ENCODE measurements around the gene KLHL25. TPM values are rescaled to one million over a fixed set of nuclear protein-coding genes. Genes with fewer than 3 reads are reported as not detected.

Gene KLHL25
- total RNA-seq, 1 donor from 2014 or later: 4.7 TPM

- Histone ChIP-seq H3K27ac (no peak overlapping the region), H3K4me1 (peaks cover 2% of the 10 kb centered on the region), H3K27me3 (no peaks in the 10 kb centered on the region), H3K9me3 (no peaks in the 10 kb centered on the region), H3K36me3 (no peaks in the 10 kb centered on the region), H3K4me3 (no peak overlapping the region)
- DNase-seq (no peak), ATAC-seq (no peak)
- no peak for TF ChIP-seq CTCF (IDR thresholded peaks at IDR 0.05)
- intact Hi-C loops (cut with DNase I): no loop called here
These were observed 28.5 kb downstream of the KLHL25 start for GRCh38 chr15:85766001-85766831.

- Histone ChIP-seq H3K4me3 (no peak overlapping the region), H3K36me3 (no peaks in the 10 kb centered on the region), H3K27ac (no peak overlapping the region), H3K9me3 (no peaks in the 10 kb centered on the region), H3K27me3 (no peaks in the 10 kb centered on the region), H3K4me1 (no peaks in the 10 kb centered on the region)
- no peak for TF ChIP-seq CTCF (IDR thresholded peaks at IDR 0.05)
- DNase-seq: no peak
- no peak for ATAC-seq
- intact Hi-C loops (cut with DNase I): no loop called here
These were observed 30.0 kb downstream of the KLHL25 start for GRCh38 chr15:85764649-85765277.

GRCh38 chr15:85763673-85764633, 30.8 kb downstream of the KLHL25 start:
- Histone ChIP-seq H3K36me3 (no peaks in the 10 kb centered on the region), H3K9me3 (no peaks in the 10 kb centered on the region), H3K27ac (no peak overlapping the region), H3K4me1 (no peaks in the 10 kb centered on the region), H3K27me3 (no peaks in the 10 kb centered on the region), H3K4me3 (no peak overlapping the region)
- no peak for TF ChIP-seq CTCF (IDR thresholded peaks at IDR 0.05)
- ATAC-seq: no peak
- intact Hi-C loops (cut with DNase I): no loop called here
- DNase-seq: no peak

GRCh38 chr15:85763157-85763556, 31.6 kb downstream of the KLHL25 start:
- DNase-seq: no peak
- H3K27ac ChIP-seq: no peak overlapping the region
- no peak overlapping the region for H3K4me3 ChIP-seq
- H3K27me3 ChIP-seq: no peaks in the 10 kb centered on the region
- intact Hi-C loops (cut with DNase I): no loop called here
- no peak for TF ChIP-seq CTCF (IDR thresholded peaks at IDR 0.05)
- H3K36me3 ChIP-seq: no peaks in the 10 kb centered on the region
- H3K9me3 ChIP-seq: no peaks in the 10 kb centered on the region
- no peaks in the 10 kb centered on the region for H3K4me1 ChIP-seq
- no peak for ATAC-seq

- intact Hi-C loops (cut with DNase I): no loop called here
- Histone ChIP-seq H3K27me3 (no peaks in the 10 kb centered on the region), H3K36me3 (no peaks in the 10 kb centered on the region), H3K4me1 (peaks cover under 1% of the 10 kb centered on the region), H3K27ac (no peak overlapping the region), H3K4me3 (no peak overlapping the region), H3K9me3 (no peaks in the 10 kb centered on the region)
- no peak for TF ChIP-seq CTCF (IDR thresholded peaks at IDR 0.05)
- DNase-seq: no peak
- no peak for ATAC-seq
These were observed 32.0 kb downstream of the KLHL25 start for GRCh38 chr15:85762756-85763127.

Measured in upper lobe of right lung (tissue), 1 donor.